IMR-90 (cell line): ENCODE measurements around the gene TPRKB. TPM values are rescaled to one million over a fixed set of nuclear protein-coding genes. Genes with fewer than 3 reads are reported as not detected.

Experiments used
- ATAC-seq: fragments of 200-7000 bp; cut with Tn5 transposase; 2 replicates; pipeline ENCODE4 v1.9.1; 2020; ENCODE audit warnings: low read depth, mild to moderate bottlenecking, moderate library complexity
- BruUV-seq: library from RNA; stranded (reverse); fragments of 400-500 nt; replicated peaks from 2 replicates; lab custom pipeline; 2021; lab: Mats Ljungman, UMichigan
- CTCF ChIA-PET: fragments of 300-600 bp; formaldehyde crosslinking; extraction: SDS; loops from one replicate; lab custom pipeline; 2021; ENCODE audit warnings: antibody characterized with exemption; lab: Yijun Ruan, JAX
- POLR2A ChIA-PET: fragments of 300-600 bp; sonication (Branson Sonifier 250); formaldehyde crosslinking; loops from one replicate; lab custom pipeline; 2022; ENCODE audit warnings: antibody characterized with exemption; ENCODE audit not compliant: unreplicated experiment; lab: Charles Lee
- DNase-seq: peaks from one replicate; pipeline ENCODE4 v3.0.0; 2013
- H2AFZ ChIP-seq: replicated peaks from 2 replicates; pipeline ENCODE3; 2013; ENCODE audit warnings: low read length, mild to moderate bottlenecking; ENCODE audit not compliant: poor library complexity
- H2AK5ac ChIP-seq: 2 replicates; pipeline ENCODE4 v1.6.1; 2013; ENCODE audit warnings: low read depth, low read length, inconsistent platforms
- H2AK9ac ChIP-seq: replicated peaks from 2 replicates; pipeline ENCODE3; 2013; ENCODE audit warnings: mild to moderate bottlenecking, low read depth, low read length, moderate library complexity; ENCODE audit not compliant: poor library complexity
- H2BK120ac ChIP-seq: 2 replicates; pipeline ENCODE4 v1.6.1; 2013; ENCODE audit warnings: low read depth, low read length, inconsistent platforms
- H2BK15ac ChIP-seq: 3 replicates; pipeline ENCODE4 v1.6.1; 2013; ENCODE audit warnings: low read depth, low read length, inconsistent platforms
- H2BK20ac ChIP-seq: 2 replicates; pipeline ENCODE4 v1.6.1; 2013; ENCODE audit warnings: low read depth, mild to moderate bottlenecking, inconsistent platforms, low read length, moderate library complexity
- H2BK5ac ChIP-seq: 2 replicates; pipeline ENCODE4 v1.6.1; 2013; ENCODE audit warnings: mild to moderate bottlenecking, low read depth, low read length, inconsistent platforms; ENCODE audit not compliant: poor library complexity, severe bottlenecking
- H3K14ac ChIP-seq: replicated peaks from 2 replicates; pipeline ENCODE4 v1.6.1; 2013; ENCODE audit warnings: low read depth, low read length, inconsistent platforms
- H3K18ac ChIP-seq: 2 replicates; pipeline ENCODE4 v1.6.1; 2013; ENCODE audit warnings: low read depth, low read length, control low read depth
- H3K23ac ChIP-seq: 2 replicates; pipeline ENCODE4 v1.6.1; 2013; ENCODE audit warnings: low read depth, low read length, inconsistent platforms
- H3K27ac ChIP-seq: 2 replicates; pipeline ENCODE4 v1.5.1; 2013; ENCODE audit warnings: mild to moderate bottlenecking, control low read depth, low read length; ENCODE audit not compliant: insufficient read depth
- H3K27me3 ChIP-seq: 2 replicates; pipeline ENCODE4 v1.6.1; 2013; ENCODE audit warnings: low read length; ENCODE audit not compliant: control insufficient read depth, insufficient read depth
- H3K36me3 ChIP-seq: 2 replicates; pipeline ENCODE4 v1.6.1; 2013; ENCODE audit warnings: low read length, mixed read lengths; ENCODE audit not compliant: control insufficient read depth, insufficient read depth
- H3K4ac ChIP-seq: 2 replicates; pipeline ENCODE4 v1.6.1; 2013; ENCODE audit warnings: low read depth, low read length, inconsistent platforms
- H3K4me1 ChIP-seq: 2 replicates; pipeline ENCODE4 v1.6.1; 2013; ENCODE audit warnings: low read length, mixed read lengths; ENCODE audit not compliant: control insufficient read depth, insufficient read depth
- H3K4me2 ChIP-seq: 2 replicates; pipeline ENCODE4 v1.6.1; 2013; ENCODE audit warnings: low read depth, mild to moderate bottlenecking, control low read depth, low read length, moderate library complexity
- H3K4me3 ChIP-seq: 2 replicates; pipeline ENCODE4 v1.5.1; 2013; ENCODE audit warnings: low read depth, mild to moderate bottlenecking, control low read depth, low read length, moderate library complexity; ENCODE audit not compliant: insufficient read depth
- H3K56ac ChIP-seq: 2 replicates; pipeline ENCODE4 v1.6.1; 2013; ENCODE audit warnings: low read length, inconsistent platforms; ENCODE audit not compliant: insufficient read depth; ENCODE audit errors: extremely low read depth
- H3K79me1 ChIP-seq, 2 experiments: 2 replicates each; pipeline ENCODE4 v1.6.1; 2013; ENCODE audit warnings: low read length in 2 of 2, inconsistent platforms in 1 of 2, low read depth in 1 of 2
- H3K9ac ChIP-seq: 2 replicates; pipeline ENCODE4 v1.6.1; 2013; ENCODE audit warnings: low read depth, low read length, control low read depth
- H3K9me1 ChIP-seq: 2 replicates; pipeline ENCODE4 v1.6.1; 2013; ENCODE audit warnings: low read length, inconsistent platforms; ENCODE audit not compliant: insufficient read depth
- H3K9me3 ChIP-seq: 2 replicates; pipeline ENCODE4 v1.6.1; 2013; ENCODE audit warnings: low read length; ENCODE audit not compliant: control insufficient read depth, insufficient read depth
- H4K20me1 ChIP-seq: 2 replicates; pipeline ENCODE4 v1.6.1; 2013; ENCODE audit warnings: low read length, inconsistent platforms; ENCODE audit not compliant: insufficient read depth
- H4K5ac ChIP-seq: 2 replicates; pipeline ENCODE4 v1.6.1; 2013; ENCODE audit warnings: mild to moderate bottlenecking, low read depth, low read length, control low read depth
- H4K8ac ChIP-seq, 2 experiments: 2 replicates each; pipeline ENCODE4 v1.6.1; 2013; ENCODE audit warnings: low read depth in 2 of 2, low read length in 2 of 2, control low read depth in 1 of 2, inconsistent platforms in 1 of 2
- H4K91ac ChIP-seq: 2 replicates; pipeline ENCODE4 v1.6.1; 2013; ENCODE audit warnings: low read depth, low read length, inconsistent platforms; ENCODE audit not compliant: insufficient read depth
- BHLHE40 ChIP-seq: fragments of 150-350 bp; IDR thresholded peaks from 2 replicates; pipeline ENCODE4 v1.6.1; 2016; ENCODE audit warnings: mild to moderate bottlenecking, low read depth, low read length
- CEBPB ChIP-seq: IDR thresholded peaks from 2 replicates; pipeline ENCODE4 v1.6.1; 2012; ENCODE audit warnings: low read depth, low read length, improper control_type of control experiment
- CHD1 ChIP-seq: IDR thresholded peaks from 2 replicates; pipeline ENCODE4 v1.6.1; 2012; ENCODE audit warnings: low read depth, low read length, improper control_type of control experiment
- FOS ChIP-seq: fragments of 150-350 bp; IDR thresholded peaks from 2 replicates; pipeline ENCODE4 v1.6.1; 2016; ENCODE audit warnings: low read depth, low read length
- MAFK ChIP-seq: IDR thresholded peaks from 2 replicates; pipeline ENCODE4 v1.6.1; 2012; ENCODE audit warnings: low read depth, low read length, improper control_type of control experiment
- MAZ ChIP-seq: IDR thresholded peaks from 2 replicates; pipeline ENCODE4 v1.6.1; 2012; ENCODE audit warnings: low read depth, mild to moderate bottlenecking, low read length, improper control_type of control experiment, moderate library complexity, borderline replicate concordance
- MXI1 ChIP-seq: IDR thresholded peaks from 2 replicates; pipeline ENCODE4 v1.6.1; 2012; ENCODE audit warnings: low read depth, mild to moderate bottlenecking, low read length, moderate library complexity, borderline replicate concordance
- NFE2L2 ChIP-seq: fragments of 150-350 bp; IDR thresholded peaks from 2 replicates; pipeline ENCODE4 v1.6.1; 2016; ENCODE audit warnings: low read depth, mild to moderate bottlenecking, low read length
- POLR2A ChIP-seq: IDR thresholded peaks from 2 replicates; pipeline ENCODE4 v1.6.1; 2012; ENCODE audit warnings: mild to moderate bottlenecking, low read depth, low read length
- RAD21 ChIP-seq: IDR thresholded peaks from 2 replicates; pipeline ENCODE4 v1.6.1; 2012; ENCODE audit warnings: low read length, improper control_type of control experiment
- RCOR1 ChIP-seq: IDR thresholded peaks from 2 replicates; pipeline ENCODE4 v1.6.1; 2012; ENCODE audit warnings: mild to moderate bottlenecking, low read length, improper control_type of control experiment; ENCODE audit not compliant: insufficient replicate concordance
- RFX5 ChIP-seq: IDR thresholded peaks from 2 replicates; pipeline ENCODE4 v1.8.0; 2012; ENCODE audit warnings: low read depth, mild to moderate bottlenecking, low read length, moderate library complexity
- SMC3 ChIP-seq: fragments of 150-350 bp; IDR thresholded peaks from 2 replicates; pipeline ENCODE4 v1.6.1; 2016; ENCODE audit warnings: low read depth, mild to moderate bottlenecking, antibody characterized with exemption, low read length, moderate library complexity
- dilution Hi-C: fragments of 300-500 bp; cut with HindIII; formaldehyde crosslinking; loops from one replicate; pipeline ENCODE4 v1.14.3; 2018; ENCODE audit warnings: low sequenced_read_pairs; ENCODE audit not compliant: unreplicated experiment
- in situ Hi-C: fragments of 300-500 bp; cut with MboI; formaldehyde crosslinking; loops from 3 replicates; pipeline ENCODE4 v1.14.3; 2019; ENCODE audit warnings: low sequenced_read_pairs, inconsistent platforms, mixed read lengths
- intact Hi-C: fragments of 100-400 bp; cut with micrococcal nuclease; formaldehyde crosslinking; loops from 2 replicates; pipeline ENCODE4 v1.10.0; 2022
- polyA plus RNA-seq, 3 experiments: library from polyadenylated mRNA; depleted of rRNA; stranded (reverse); fragments of >200 nt; gene quantifications; 2 replicates each; pipeline ENCODE4 v1.2.3, GENCODE V29; 2012; ENCODE audit warnings: low replicate concordance in 1 of 3
- total RNA-seq: library from RNA; depleted of rRNA; stranded (reverse); fragments of >200 nt; gene quantifications from 2 replicates; pipeline ENCODE4 v1.2.3, GENCODE V29; 2012
- TF ChIP-seq, protein P1 (sequence below): conservative IDR thresholded peaks from 2 replicates; pipeline ENCODE4 v1.5.1; 2012; ENCODE audit warnings: mild to moderate bottlenecking, low read depth, low read length, improper control_type of control experiment
- TF ChIP-seq, protein P2 (sequence below): fragments of 150-350 bp; IDR thresholded peaks from 2 replicates; pipeline ENCODE4 v1.6.1; 2017; ENCODE audit warnings: mild to moderate bottlenecking, antibody characterized with exemption, low read length, low read depth
- TF ChIP-seq, protein P3 (sequence below): fragments of 150-350 bp; IDR thresholded peaks from 2 replicates; pipeline ENCODE4 v1.6.1; 2016; ENCODE audit warnings: low read depth, mild to moderate bottlenecking, low read length, moderate library complexity, borderline replicate concordance

TPRKB gene
- total and polyA plus RNA-seq, 2 of the 4 experiments (the other 2 are of a cell fraction): 35.3 to 37.6 TPM

DNA sequence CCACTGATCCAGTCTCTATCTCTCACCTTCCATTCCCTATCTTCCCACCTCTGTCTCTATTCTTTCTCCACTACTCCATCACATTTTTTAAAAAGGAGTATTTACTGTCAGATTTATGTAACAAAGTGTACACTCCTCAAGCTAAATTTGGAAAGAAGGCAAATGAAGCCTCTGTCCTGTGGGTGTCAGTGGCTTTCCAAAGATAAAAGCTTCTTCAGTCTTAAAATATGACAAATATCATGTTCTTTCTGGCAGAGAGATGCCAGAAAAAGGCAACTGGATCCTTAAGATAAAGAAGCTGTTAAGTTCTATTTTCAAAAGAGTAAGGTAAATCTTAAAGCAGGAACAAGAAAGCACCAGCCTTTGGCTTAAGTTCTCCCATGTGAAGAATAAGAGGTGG, 35.7 kb upstream of the TPRKB start:
- Histone ChIP-seq H3K36me3 (peaks cover 35% of the 10 kb centered on the region), H2BK120ac (no peak overlapping the region), H3K4ac (no peak overlapping the region), H3K9ac (no peak overlapping the region), H4K91ac (no peak overlapping the region), H3K56ac (no peak overlapping the region), H2BK20ac (no peak overlapping the region), H3K4me3 (no peak overlapping the region), H3K14ac (no peak overlapping the region), H4K20me1 (peaks cover 3% of the 10 kb centered on the region; the same call in 1 of the 2 replicates), H3K4me1 (peaks cover 5% of the 10 kb centered on the region; the same call in 1 of the 2 replicates), H2AK5ac (no peak overlapping the region), H3K9me1 (0 out of 2 replicates have a peak, but pooled peaks cover 2% of the 10 kb centered on the region), H3K27me3 (no peaks in the 10 kb centered on the region), H3K9me3 (no peaks in the 10 kb centered on the region), H3K18ac (no peak overlapping the region), H3K4me2 (no peak overlapping the region), H3K27ac (no peak overlapping the region), H4K5ac (no peak overlapping the region), H2BK15ac (no peak overlapping the region), H3K79me1 (peaks cover 12 to 26% of the 10 kb centered on the region in 2 experiments; a peak in 3 of 4 replicates), H3K23ac (no peak overlapping the region), H4K8ac (no peak overlapping the region), H2BK5ac (no peak overlapping the region), H2AFZ (no peak overlapping the region), H2AK9ac (no peak overlapping the region)
- dilution Hi-C loops: no loop called here
- ChIA-PET CTCF (no interaction called here), POLR2A (no interaction called here)
- in situ Hi-C loops: no loop called here
- intact Hi-C loops: no loop called here
- ATAC-seq: no peak
- TF ChIP-seq MXI1: no peak
- TF ChIP-seq MAFK: no peak
- TF ChIP-seq CHD1: no peak
- no peak for TF ChIP-seq BHLHE40
- no peak for TF ChIP-seq NFE2L2
- no peak for TF ChIP-seq RCOR1
- no peak for TF ChIP-seq RFX5
- no peak for TF ChIP-seq RAD21
- no peak for TF ChIP-seq MAZ
- TF ChIP-seq, protein P1, sequence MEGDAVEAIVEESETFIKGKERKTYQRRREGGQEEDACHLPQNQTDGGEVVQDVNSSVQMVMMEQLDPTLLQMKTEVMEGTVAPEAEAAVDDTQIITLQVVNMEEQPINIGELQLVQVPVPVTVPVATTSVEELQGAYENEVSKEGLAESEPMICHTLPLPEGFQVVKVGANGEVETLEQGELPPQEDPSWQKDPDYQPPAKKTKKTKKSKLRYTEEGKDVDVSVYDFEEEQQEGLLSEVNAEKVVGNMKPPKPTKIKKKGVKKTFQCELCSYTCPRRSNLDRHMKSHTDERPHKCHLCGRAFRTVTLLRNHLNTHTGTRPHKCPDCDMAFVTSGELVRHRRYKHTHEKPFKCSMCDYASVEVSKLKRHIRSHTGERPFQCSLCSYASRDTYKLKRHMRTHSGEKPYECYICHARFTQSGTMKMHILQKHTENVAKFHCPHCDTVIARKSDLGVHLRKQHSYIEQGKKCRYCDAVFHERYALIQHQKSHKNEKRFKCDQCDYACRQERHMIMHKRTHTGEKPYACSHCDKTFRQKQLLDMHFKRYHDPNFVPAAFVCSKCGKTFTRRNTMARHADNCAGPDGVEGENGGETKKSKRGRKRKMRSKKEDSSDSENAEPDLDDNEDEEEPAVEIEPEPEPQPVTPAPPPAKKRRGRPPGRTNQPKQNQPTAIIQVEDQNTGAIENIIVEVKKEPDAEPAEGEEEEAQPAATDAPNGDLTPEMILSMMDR: no peak
- TF ChIP-seq SMC3: no peak
- no peak for TF ChIP-seq FOS
- TF ChIP-seq POLR2A: no peak
- TF ChIP-seq, protein P2, sequence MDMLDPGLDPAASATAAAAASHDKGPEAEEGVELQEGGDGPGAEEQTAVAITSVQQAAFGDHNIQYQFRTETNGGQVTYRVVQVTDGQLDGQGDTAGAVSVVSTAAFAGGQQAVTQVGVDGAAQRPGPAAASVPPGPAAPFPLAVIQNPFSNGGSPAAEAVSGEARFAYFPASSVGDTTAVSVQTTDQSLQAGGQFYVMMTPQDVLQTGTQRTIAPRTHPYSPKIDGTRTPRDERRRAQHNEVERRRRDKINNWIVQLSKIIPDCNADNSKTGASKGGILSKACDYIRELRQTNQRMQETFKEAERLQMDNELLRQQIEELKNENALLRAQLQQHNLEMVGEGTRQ: no peak
- no peak for TF ChIP-seq CEBPB
- TF ChIP-seq, protein P3, sequence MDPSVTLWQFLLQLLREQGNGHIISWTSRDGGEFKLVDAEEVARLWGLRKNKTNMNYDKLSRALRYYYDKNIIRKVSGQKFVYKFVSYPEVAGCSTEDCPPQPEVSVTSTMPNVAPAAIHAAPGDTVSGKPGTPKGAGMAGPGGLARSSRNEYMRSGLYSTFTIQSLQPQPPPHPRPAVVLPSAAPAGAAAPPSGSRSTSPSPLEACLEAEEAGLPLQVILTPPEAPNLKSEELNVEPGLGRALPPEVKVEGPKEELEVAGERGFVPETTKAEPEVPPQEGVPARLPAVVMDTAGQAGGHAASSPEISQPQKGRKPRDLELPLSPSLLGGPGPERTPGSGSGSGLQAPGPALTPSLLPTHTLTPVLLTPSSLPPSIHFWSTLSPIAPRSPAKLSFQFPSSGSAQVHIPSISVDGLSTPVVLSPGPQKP: no peak
- no peak for DNase-seq
- no TSS peak for BruUV-seq
